D341Med (cell line): ENCODE measurements around the gene PLB1.

ENCODE experiments used
- DNase-seq: peaks from one replicate; pipeline ENCODE4 v3.0.0; 2012; ENCODE audit warnings: low spot score

The PLB1 gene

DNA sequence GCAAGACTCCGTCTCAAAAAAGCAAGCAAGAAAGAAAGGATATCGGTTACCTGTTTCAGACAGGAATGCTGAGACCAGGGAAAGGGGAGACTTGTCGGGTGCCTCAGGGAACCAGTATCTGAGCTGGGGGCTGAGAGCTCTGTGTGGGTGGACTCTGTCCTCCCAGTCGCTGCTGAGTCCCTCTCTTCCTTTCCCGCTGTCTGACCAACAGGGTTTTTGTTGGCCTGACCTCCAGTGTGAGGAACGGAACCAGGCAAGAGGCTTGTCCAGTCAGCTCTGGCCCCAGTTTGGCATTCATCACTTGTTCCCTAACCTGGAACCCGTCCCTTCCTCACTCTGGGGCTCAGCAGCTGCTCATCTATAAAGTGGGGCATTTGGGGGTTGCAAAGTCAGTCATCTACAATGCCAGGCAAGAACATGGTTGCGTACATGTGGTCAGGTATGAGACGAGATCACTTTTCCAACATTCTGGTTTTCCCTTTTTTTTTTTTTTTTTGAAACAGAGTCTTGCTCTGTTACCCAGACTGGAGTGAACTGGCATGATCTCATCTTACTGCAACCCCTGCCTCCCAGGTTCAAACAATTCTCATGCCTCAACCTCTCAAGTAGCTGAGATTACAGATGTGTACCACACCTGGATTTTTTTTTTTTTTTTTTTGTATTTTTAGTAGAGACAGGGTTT lies 116.4 kb downstream of the PLB1 start:
- no peak for DNase-seq

DNA sequence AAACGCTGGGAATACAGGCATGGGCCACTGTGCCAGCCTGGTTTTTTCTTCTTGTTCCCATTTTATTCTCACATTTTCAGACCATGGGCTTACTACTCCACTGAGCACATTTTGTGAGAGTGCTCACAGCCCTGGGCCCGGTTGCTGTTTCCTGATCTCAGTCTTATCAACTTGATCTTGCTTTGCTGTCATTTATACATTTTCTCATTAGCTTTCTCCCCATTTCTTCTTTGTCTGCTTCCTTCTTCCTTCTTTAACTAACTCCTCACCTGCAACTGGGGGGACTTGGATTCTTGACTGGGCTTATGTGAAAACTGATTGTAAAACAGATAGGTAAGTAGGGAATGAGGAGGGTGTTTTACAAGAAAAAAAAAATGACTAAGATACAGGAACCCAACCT lies 117.3 kb downstream of the PLB1 start:
- DNase-seq = no peak

DNA sequence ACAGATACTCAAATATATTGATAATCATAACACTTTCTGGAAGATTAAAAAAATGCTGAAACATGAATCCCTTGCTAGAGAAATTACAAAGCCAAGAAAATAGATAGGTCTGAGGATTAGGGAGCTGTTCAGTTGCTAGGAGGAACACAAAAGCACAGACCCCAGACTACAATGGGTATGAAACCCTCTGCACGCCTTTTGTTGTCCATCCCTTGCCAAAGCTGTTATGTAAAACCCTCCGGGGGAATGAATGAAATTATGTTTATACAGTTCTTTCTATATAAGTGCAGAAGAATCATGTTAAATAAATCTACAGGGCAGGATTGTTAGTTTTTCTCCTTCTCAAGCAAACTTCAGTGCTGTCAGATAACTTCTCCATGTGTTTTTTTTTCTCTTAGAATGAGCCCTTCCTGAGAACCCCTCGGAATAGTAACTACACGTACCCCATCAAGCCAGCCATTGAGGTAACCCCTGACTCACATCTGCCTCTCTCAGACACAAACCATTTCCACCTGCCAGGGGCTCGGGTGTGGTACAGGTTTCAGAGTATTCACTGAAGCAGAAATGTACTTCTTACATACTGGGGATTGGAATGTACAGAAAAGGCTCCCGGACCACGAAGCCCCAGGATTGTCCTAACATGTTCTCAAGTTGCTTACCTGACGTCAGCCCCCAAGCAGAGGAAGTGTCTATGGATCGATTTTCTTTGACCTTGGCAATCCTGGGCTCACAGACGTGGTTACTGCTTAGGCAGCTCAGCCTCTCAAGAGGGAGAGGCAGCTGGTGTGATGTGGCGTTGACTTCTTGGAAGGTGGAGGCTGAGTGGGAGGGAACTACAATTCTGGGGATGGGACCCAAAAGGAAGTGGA lies 118.0 kb downstream of the PLB1 start:
- DNase-seq = no peak

DNA sequence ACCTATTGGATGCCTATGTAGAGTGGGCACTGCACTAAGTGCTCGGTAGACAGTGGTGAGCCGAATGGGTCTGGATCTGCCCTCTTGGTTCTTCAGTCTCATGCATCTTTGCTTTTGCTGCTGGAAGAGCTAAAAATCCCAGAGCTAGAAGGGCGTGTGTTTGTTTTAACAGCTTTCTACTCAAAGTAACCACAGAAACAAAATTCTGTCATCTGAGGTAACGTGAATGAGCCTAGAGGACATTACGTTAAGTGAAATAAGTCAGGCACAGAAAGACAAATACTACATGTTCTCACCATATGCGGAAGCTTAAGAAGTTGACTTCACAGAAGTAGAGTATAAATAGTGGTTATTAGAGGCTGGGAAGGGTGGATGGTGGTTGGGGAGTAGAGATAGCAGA lies 119.8 kb downstream of the PLB1 start:
- no peak for DNase-seq

DNA sequence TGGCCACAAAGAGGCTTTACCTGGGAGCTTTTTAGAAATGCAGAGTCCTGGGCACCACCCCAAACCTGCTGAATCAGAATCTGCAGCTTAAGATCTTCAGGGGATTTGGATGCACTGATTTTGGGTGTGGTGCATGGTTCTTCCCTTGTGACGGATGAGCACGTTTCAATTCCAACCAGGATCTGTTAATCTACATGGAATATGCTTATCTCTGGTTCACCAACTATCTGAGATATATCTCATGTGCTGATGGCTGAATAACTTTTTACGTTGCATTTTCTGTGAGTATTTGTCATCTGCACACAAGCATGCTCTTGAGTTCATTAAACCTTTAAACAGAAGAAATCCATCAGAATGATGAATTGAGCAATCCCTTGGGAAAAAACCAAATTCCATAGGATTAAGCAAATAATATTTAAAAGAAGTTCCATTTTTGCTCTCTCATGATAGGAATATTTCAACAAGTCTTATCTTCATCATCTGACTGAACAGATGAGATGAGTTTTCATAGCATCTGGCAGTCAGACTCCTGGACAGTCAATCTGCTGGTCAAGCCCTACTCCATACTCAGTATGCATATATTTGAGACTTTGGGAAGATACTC lies 120.6 kb downstream of the PLB1 start:
- DNase-seq = no peak

- DNase-seq = no peak
Observed at GRCh38 chr2:28617502-28618184, 121.8 kb downstream of the PLB1 start.

DNA sequence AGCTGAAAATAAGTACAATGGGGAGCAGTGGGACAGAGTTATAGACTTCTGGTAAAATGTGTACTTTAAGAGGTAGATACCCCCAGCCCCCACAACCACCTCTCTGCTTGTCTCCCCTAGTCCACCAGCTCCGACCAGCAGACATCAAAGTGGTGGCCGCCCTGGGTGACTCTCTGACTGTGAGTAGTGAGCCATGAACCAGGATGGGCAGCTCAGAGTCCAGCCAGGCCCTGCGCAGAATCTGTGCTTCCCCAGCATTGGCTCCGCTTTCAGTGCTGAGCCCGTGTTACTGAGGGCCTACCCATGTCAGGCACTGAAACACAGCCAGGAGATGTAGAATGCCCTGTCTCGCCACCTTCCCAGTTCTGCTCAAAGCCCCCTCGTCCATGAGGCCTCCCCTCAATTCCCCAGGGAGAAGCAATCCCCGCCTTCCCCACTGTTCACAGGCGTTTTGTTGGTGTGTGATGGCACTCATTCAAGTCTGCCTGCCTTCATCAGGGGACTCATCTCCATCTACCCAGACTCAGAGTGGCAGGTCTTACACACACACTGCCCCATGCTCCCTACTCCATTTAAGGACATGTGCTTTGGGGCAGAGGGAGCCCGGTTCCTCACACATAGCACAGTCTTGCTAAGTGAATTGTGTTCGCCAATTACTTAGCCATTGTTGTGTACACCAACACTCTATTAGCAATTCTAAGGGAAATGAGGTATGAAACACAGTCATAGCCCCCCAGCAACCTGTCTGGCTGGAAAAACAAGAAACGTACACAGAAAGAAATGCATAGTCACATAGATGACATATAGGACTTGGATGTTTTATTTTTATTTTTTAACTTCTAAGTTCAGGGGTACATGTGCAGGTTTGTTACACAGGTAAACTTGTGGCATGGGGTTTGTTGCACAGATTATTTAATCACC lies 122.6 kb downstream of the PLB1 start:
- no peak for DNase-seq

- DNase-seq = no peak
Observed at GRCh38 chr2:28619213-28620196, 123.6 kb downstream of the PLB1 start.

GRCh38 chr2:28620291-28620793 lies 124.5 kb downstream of the PLB1 start:
- DNase-seq = no peak

GRCh38 chr2:28620801-28621171 lies 124.9 kb downstream of the PLB1 start:
- DNase-seq = no peak

GRCh38 chr2:28621172-28622100 lies 125.6 kb downstream of the PLB1 start:
- no peak for DNase-seq

DNA sequence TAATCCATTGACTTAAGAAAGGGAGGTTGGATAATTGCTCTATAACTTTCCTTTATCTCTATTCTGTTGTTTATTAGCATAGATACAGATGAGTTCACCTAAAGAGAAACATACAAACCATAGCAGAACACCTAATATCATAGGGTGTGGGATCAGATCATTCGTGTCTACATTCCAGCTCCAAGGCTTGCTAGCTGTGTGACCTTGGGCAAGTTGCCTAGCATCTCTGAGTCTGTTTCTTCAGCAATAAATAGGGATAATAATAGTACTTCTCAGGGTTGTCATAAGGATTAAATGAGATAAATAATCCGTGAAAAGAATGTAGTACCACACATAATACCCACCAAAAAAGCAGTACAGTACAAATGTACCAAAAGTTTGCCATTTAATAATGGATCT lies 126.2 kb downstream of the PLB1 start:
- no peak for DNase-seq

GRCh38 chr2:28623582-28624405 lies 127.9 kb downstream of the PLB1 start:
- DNase-seq = no peak

- DNase-seq = no peak
Observed at GRCh38 chr2:28624436-28624792, 128.6 kb downstream of the PLB1 start.

DNA sequence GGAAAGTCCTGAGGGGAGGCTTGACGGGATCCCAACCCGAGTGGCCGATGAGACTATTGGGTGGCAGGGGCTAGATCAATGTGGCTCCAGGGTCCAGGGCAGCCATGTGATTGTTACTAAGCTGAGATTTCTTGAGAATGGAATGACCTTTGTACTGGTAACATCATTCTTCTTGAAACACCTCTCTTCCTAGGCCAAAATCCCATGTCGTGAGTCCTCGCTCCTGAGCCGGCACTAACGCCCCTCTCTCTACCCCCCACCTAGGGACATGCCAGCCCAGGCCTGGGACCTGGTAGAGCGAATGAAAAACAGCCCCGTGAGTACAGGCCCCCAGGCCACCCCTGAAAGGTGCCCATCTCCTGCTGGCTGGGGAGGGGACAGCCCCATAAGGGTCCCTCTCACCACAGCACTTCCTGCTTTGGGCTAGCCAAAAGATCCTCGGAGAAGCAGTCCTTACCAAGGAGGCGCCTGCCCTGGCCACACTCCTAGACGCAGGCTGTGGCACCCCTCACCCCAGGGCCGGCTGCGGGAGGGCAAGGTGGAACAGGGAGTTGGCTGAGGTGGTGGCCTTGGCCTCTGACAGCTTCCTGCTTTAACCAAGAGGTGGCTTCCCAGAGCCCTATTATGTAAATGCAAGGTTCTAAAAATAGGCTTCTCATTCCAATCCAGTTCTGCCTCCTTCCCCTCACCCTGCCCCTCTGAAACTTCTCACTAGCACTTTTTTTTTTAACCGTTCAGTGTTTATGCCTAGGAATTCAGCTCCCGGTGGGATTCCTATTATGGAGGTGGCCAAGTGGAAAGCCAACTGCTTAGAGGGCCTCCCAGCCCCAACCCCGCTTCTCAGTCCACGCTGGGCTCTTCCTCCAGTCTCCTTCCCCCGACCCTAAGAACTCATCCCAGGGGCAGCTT lies 129.2 kb downstream of the PLB1 start:
- DNase-seq = no peak

- no peak for DNase-seq
Observed at GRCh38 chr2:28626376-28626775, 130.5 kb downstream of the PLB1 start.

- DNase-seq = no peak
Observed at GRCh38 chr2:28626891-28627421, 131.1 kb downstream of the PLB1 start.
